GM04504 (cell line): ENCODE measurements around the gene EXOC1.
"Not testable (repeated sequence)": the region's sequence is repeated elsewhere in the genome, so short reads cannot be mapped to it uniquely, and the experiment has no call there.

Experiments used
- DNase-seq: peaks from one replicate; pipeline ENCODE4 v3.0.0-alpha.2; 2012; ENCODE audit warnings: low read depth

EXOC1 gene

DNA sequence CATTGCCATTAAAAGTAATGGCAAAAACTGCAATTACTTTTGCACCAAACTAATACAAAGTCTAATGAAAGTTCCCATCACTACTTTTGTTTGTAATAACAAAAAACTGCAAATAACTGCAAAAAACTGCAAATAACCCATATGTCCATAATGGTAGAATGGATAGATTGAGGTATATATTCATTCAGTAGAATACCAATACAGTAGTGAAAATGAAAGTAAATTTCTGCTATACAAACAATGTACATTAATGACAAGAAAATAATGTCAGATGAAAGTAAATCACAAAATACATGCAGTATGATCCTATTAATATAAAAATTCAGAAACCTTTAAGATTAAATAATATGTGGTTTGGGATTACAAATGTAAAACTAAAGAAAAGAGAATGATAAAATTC, 54.0 kb downstream of the EXOC1 start:
- DNase-seq = no peak

DNA sequence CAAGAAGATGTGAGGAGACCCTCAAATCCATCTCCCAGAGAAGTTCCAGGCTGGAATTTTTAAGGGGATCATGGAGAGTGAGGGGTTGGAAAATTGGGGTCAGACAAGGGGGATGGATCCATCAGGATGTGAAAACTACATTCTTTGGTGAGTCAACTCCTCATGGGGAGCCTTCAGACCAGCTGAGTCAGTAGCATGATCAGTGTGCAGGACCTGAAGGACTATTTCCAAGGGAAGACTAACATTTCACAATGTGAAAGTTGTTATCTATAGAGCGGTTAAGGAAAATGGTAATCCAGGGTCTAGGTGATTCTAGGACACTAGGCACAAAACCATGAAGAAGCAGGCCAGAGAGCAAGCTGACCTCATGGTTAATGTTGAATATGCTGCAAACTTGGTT, 56.7 kb downstream of the EXOC1 start:
- no peak for DNase-seq

DNA sequence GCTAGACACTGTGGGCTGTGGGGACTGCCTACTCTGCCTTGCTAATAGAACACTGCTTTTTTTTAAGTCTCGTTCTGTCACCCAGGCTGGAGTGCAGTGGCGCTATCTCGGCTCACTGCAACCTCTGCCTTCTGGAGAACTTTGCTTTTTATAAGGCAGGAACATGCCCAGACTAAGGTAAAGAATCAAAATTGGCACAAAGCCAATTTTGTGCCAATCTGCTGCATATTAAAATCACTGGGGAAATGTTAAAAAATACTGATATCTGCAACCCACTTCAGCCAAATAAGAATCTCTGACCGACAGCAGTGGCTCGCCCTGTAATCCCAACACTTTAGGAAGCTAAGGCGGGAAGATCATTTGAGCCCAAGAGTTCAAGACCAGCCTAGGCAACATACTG, 58.8 kb downstream of the EXOC1 start:
- no peak for DNase-seq

DNA sequence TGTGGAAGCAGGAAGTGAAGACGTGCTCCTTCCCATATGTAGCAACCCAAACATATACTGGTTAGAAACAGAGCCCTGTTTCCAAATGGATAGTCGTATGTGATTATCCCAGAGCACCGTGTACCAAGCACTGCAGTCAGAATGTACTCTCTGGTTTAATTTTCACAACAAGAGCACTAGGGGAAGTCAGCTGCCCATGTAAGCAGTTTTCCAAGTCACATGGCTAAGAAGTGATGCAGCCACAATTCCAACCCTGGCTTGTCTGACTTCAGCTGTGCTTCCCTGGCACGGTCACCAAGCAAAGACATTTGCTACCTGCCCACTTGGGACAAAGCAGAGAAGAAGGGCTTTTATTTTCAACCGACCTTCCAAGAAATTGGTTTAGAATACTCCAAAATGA, 67.1 kb downstream of the EXOC1 start:
- DNase-seq = no peak

DNA sequence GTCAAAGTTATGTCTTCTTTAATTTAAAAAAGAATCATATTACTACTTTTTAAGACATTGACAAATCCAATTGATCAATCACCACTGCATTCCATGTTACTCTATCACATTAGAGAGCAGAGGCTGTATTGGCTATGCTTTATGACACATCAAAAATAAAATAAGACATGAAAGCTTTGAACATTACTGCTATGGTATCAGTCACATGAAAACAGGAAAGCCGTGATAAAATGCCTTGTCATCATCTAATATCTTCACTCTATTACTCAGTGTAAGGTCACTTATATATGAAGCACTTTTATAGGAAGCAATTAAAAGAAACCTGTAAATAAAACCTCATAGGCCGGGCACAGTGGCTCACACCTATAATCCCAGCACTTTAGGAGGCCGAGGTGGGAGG, 67.6 kb downstream of the EXOC1 start:
- DNase-seq = no peak

DNA sequence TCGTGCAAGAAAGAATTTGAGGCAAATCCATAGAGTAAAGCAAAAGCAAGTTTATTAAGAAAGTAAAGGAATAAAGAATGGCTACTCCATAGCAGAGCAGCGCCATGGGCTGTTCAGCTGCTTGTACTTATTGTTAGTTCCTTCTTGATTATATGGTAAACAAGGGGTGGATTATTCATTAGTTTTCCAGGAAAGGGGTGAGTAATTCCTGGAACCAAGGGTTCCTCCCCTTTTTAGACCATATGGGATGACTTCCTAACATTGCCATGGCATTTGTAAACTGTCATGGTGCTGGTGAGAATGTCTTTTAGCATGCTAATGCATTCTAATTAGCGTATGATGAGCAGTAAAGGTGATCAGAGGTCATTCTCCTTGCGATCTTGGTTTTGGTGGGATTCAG, 71.8 kb downstream of the EXOC1 start:
- no peak for DNase-seq

DNA sequence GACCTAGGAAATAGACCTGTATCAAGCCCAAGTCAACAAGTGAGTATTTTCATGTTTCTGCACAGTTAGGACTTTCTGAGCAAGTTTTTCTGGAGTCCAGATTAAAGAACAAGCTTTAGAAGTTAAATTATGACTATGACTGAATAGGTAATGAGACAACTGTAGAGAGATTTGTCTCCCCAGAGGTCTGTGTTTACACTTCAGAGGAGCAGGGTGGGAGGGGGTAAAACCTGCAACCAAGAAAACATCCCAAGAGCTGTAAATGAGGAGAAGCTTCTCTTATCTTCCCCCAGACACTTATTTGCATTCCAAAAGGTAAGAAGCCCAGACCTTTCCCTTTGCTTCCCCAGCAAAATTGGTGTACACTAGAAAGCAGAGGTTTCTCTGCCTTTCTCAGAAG, 73.2 kb downstream of the EXOC1 start:
- DNase-seq = no peak

DNA sequence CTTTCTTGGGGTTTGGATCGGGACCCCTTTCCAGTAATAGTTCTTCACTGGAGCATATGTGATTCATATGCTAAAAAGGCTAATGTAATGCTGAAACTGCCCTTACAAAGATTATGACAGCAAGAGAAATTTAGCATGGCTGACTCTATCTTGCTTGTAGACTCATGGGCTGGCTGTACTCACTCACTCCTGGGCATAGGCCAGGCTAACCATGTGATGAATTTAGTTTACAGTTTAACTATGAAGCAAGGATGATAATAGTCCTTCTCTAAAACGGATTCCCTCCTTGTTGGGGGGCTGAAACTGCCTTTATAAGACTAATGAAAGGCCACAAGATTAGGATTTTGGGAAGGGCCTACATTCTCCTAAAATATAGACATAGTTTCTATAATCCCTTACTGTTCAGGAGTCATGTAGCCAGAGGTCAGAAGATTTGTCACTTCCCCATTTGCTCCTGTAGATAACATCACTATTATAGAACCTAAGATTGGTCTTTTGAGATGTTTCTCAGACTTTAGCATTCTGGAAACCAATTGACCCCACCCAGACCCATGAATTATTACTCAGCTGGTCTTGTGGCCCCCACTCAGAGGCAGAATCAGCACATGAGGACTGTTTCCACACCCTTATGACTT, 74.5 kb downstream of the EXOC1 start:
- DNase-seq = no peak

DNA sequence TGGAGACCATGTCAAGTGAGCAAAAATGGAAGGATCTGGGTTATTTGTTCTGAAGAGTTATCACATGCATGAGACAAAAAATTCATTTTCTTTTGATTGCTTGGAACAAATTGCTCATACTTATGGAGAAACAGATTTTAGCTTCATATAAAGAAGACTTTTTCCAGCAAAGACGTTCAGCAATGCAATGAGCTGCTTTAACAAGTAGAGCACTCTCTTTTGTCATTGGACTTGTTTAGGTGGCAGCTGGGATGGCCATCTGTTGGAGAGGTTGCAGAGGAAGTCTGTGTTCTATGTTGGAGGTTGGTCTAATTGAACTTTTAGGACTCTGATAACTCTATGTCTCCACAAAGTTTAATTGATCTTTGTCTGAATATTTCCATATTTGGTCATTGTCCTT, 75.4 kb downstream of the EXOC1 start:
- DNase-seq = no peak

DNA sequence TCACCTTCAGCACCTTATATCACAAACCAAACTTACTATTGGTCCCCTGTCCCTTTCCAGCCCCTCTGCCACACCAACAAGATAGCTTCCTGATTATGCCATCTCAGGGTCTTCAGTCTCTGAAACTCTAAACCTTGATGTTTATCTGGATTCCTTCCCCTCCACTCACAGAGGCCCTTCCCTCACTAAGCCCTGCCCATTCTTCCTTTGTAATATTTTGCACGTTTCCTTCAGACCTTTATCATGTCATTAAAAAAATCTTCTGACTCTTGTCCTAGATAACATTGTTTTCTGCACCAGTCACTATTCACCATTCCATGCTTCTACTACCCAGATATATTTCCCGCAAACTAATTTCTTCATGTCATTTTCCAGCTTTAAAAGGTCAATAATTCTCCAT, 77.6 kb downstream of the EXOC1 start:
- DNase-seq = no peak

DNA sequence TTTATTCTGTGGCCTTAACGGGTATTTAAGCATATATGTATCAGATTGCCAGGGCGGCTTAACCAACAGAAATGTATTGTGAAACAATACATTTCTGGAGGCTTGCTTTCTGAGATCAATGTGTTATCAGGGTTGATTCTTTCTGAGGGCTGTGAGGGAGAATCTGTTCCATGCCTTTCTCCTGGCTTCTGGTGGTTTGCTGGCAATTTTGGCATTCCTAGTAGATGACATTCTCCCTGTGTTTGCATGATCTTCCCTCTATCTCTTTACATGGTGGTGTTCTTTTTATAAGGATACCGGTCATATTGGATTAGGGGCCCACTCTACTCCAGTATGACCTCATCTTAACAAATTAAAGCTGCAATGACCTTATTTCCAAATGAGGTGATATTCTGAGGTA, 78.4 kb downstream of the EXOC1 start:
- no peak for DNase-seq

DNA sequence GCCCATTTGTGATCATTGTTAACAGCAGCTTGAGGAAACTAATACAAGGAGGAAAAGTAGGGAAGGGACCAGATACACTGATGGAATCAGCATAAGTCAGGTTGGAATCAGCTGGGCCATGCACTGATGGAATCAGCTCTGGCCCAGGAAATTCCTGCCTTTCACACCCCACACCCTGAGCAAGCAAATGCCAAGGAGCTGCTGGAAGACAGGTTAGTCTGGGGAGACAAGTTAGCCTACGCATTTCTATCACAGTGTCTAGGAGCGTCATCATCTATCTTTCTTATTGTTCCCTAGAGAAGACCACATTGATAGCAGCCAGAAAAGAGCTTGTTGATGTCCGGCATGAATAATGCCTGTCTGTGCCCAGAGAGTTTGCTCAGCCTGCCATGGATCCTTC, 79.1 kb downstream of the EXOC1 start:
- DNase-seq = no peak

DNA sequence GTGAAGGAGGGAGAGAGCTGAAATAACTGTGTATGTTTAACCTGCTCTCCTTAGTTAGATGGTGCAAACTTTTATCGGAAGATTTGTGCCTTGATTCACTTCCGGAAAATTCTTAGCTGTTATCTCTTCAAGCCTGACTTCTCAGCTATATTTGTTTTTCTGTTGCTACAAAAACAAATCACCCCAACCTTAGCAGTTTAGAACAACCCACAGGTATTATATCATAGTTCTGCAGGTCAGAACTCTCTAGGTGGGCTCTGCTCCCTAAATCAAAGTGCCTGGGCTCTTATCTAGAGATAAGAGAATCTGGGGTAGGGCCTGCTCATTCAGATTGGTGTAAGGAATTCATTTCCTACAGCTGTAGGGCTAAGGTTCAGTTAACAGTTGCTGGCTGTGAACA, 80.2 kb downstream of the EXOC1 start:
- no peak for DNase-seq

DNA sequence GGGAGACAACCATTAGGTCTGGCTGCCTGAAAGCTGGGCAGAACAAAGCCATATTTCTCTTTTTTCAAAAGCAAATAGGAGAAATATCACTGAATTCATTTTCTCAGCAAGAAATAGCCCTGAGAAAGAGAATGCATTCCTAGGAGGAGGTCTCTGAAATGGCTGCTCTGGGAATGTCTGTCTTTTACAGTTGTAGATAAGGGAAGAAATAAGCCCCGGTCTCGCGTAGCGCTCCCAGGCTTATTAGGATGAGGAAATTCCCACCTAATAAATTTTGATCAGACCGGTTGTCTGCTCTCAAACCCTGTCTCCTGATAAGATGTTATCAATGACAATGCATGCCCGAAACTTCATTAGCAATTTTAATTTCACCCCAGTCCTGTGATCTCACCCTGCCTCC, 82.5 kb downstream of the EXOC1 start:
- not testable (repeated sequence) for DNase-seq

DNA sequence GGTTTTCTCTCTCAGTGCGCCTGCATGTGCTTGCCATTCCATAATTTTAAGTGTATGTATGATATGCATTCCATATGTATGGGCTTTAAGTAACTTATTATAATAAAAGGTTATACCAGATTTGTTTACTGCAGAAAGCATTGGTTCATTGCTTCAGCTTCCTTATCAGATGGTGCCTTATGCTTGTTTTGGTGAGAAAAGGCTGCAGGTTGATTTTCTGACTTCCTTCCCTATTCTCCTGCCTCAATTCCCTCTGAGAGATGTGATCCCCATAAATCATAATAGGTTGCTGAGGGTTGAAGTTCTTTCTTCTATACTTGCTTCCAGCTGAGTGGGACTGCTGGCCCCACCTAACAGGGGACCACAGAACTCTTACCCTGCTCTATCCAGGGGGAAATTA, 85.0 kb downstream of the EXOC1 start:
- no peak for DNase-seq

DNA sequence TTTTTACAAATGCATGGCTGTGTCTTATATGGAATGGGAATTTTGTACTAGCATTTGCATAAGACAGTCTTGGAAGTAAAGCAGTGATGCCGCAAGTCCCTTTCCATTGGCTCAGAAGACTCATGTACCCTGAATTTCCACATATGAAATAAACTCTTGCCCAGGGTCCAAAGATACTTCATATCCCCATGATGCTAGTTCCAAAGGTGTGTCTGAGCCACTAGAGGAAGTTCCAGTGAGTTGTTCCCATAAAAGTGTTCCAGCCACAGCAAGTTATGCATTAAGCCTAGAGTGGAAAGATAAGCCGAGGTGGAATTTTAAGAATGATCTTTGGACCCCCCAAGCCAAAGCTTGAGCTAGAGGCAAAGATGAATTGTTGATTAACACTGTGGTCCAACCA, 86.0 kb downstream of the EXOC1 start:
- no peak for DNase-seq

DNA sequence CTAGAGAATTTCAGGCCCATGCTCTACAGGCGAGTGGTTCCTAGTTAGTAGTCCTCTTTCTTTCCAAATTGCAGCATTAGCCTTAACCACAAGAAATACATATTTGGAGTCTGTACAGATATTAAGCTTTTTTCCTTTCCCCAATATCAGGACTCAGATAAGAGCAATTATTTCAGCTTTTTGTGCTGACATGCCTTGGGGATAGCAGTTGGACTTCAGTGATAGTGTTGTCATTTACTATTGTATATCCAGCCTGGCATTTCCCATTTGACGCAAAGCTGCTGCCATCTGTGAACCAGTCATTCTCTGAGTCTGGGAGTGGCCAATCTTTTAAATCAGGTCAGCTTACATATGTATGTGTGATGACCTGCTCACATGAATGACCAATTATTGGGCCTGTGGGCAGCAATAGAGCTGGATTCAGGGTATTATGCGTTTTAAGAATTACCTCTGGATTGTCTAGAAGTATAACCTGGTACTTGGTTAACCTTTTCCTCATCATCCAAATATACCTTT, 88.5 kb downstream of the EXOC1 start:
- DNase-seq = no peak

DNA sequence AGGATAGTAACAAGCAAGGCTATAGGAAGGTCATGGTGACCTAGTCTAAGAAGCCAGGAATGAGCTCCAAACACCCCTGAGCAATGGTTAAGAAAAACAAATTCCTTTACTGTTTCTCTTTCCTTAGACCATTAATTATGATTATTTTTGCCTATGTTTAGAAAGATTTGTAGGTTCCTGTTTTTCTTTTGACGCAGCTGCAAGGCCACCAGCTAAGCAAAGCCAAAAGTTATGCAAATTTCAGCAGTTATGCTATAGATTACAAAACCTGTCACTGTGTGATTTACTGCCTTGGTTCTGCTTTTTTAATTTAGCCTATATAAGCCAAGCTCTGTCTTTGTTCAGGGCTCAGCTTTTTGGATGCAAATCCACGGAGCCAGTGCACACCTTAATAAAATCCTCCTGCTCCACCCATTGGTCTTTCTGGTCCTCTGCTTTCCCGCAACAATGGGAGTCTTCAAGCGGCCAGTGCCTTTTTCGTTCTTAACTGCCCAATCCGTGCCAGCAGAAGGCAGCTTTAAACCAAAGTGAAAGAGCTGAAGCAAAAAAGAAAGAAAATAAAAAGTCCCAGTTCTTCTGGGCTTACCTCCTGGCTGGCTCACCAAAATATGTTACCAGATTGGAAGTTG, 93.9 kb downstream of the EXOC1 start:
- DNase-seq = no peak

DNA sequence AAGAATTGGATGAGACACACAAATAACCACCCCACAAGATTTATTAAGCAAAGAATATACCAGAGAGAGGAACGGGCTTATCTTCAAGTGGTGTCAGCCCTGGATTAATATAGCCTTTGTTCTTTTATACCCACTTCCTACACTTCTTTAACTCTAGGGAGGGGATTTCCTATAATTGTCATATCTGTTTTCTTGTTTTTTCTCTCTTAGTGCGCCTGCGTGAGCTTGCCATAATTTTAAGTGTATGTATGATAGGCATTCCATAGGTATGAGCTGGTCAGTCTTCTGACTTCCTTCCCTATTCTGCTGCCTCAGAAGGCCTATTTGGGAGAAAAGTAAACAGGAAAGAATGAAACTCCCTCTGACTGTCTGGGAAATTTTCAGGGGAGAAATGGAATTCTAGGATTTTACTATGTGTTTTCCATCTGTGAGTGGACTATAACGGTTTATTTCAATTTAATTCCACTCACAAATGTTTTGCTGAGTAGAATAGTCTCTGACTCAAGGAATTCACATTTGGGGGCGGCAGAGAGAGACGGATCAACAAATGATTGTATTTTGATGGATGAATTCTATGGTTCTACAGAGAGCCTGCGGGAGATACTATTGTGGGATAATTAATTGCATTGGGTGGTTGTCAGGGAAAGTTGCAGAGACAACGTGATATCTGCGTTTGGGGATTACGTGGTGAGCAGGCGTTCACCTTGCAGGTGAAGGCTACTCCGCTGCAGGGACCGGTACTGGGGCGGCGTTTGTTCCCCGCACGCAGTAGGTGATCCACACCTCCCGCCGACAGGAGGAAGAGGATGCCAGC, 94.7 kb downstream of the EXOC1 start:
- peak; percentile 72 for DNase-seq

DNA sequence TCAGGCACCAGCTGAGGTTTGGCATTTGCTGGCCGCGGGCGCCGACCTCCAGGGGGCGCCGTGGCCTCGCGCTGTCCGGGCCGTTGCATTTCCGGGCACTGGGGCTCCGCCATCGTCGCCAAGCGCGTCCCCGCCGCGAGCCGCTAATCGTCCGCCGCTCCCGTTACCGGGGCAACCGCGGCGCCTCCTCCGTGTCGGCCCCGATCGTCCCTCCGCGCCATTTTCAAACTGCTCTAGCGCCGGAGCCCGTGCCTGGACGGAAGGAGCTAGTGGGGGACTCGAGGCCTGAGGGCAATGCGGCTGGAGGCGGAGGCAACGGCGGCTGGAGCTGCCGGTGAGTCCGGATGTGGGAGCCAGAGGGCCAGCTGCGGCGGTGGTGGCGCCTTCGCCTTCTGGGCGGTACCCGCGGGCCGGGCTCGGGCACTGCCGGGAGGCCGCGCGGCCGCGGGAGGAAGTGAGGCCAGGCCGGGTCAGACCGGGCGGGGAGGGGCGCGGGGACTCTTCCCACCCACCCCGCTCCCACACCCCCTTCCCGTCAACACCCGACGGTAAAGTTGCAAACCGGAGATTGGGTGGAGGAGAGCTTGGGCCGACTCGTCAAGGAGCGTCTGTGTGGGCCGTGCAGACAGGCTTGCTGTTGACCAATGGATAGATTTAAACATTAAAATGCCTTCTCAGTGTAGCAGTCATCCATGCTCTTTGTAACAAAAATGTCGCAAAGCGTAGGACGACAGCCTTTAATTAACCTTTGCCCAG, 95.5 kb downstream of the EXOC1 start, which contains the start of gene CEP135:
Gene CEP135 (plus strand): TSS at position 220 of the 756 bp plus-strand sequence. CDS start 3,186 bp downstream, outside the sequence.
- DNase-seq = peak; percentile 89

DNA sequence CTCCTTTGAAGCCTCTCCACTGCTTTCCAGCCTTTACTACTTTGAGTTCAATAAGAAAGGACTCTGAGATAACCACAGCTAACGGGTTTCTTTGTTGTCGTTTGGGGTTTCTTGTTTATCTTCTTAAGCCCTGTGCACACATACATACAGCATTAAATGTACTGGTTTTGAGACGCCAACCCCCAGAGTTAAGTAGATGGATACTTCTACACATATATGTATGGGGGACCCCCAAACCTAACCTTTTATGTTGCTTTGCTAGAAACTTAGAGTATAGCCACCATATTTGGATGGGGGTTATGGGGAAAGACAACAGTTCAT, 96.0 kb downstream of the EXOC1 start:
- no peak for DNase-seq

DNA sequence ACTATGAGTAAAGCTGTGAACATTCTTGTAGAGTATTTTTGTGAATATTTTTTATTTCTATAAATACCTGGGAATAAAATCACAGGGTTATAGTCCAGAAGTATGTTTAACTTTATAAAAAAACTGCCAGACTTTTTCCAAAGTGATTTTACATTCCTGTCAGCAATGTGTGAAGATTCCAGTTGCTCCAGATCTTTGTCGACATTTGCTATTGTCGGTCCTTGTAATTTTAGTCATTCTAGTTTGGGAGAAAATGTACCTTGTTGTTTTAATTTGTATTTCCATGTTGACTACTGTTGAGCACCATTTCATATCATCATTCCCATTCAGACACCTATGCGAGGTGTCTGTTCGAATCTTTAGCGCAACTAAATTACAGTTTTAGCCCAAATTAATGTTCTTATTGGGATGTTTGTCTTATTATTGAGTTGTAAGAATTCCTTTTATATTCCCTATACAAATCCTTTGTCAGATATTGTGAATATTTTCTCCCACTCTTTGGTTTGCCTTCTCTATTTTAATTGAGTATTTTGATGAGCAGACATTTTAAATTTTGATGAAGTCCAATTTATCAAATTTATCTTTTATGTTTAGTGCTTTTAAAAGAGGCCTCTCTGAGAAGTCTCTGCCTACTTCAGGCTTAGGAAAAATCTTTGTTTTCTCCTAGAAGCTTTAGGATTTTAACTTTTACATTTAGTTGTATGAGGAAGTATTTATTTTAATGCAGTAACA, 97.9 kb downstream of the EXOC1 start:
- DNase-seq = no peak
